GM13976 (cell line): ENCODE results near the gene TCP10L.

Source experiments
- DNase-seq: peaks from one replicate; pipeline ENCODE4 v3.0.0; 2012; ENCODE audit warnings: low spot score
- CTCF ChIP-seq: IDR thresholded peaks from 2 replicates; pipeline ENCODE4 v1.5.1; 2012; ENCODE audit warnings: borderline replicate concordance, mild to moderate bottlenecking; ENCODE audit not compliant: insufficient read depth; ENCODE audit errors: extremely low read depth, missing control alignments, control extremely low read depth
- in situ Hi-C: fragments of 300-500 bp; cut with MboI; formaldehyde crosslinking; loops from one replicate; pipeline ENCODE4 v1.12.0; 2022; ENCODE audit warnings: low sequenced_read_pairs, mixed read lengths, inconsistent platforms; ENCODE audit not compliant: unreplicated experiment

The TCP10L gene

GRCh38 chr21:32599526-32599925 lies 14.2 kb upstream of the TCP10L start:
- in situ Hi-C loops, result no loop called here
- no peak for DNase-seq
- TF ChIP-seq CTCF, result no peak

DNA sequence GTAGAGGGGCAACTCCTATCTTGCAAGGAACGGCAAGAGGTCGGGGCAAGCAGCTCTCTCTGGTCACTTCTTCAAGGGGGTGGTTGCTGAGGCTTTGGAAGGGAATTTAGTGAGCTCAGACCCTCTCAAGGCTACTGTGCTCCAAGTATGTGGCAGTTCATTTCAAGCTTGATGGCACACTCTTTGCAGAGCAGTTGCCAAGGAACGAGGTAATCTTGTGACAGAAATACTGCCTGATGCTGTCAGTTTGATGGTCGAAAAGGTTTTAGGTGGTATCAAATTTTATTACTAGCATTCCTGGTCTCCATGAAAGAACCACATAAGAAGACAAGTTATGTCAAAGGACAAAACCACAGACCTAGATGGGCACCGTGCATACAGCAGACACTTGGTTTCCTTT lies 13.8 kb upstream of the TCP10L start:
- TF ChIP-seq CTCF, result no peak
- in situ Hi-C loops, result no loop called here

GRCh38 chr21:32597205-32597604 lies 11.9 kb upstream of the TCP10L start:
- no peak for TF ChIP-seq CTCF
- in situ Hi-C loops, result no loop called here
- DNase-seq, result no peak

More for the DNA sequence above, 13.8 kb upstream of the TCP10L start:
- no peak for DNase-seq

- no peak for TF ChIP-seq CTCF
- DNase-seq, result no peak
- in situ Hi-C loops, result no loop called here
Measured at GRCh38 chr21:32595431-32595830, 10.1 kb upstream of the TCP10L start.

GRCh38 chr21:32593690-32594089 lies 8.4 kb upstream of the TCP10L start:
- no peak for DNase-seq
- in situ Hi-C loops, result no loop called here

DNA sequence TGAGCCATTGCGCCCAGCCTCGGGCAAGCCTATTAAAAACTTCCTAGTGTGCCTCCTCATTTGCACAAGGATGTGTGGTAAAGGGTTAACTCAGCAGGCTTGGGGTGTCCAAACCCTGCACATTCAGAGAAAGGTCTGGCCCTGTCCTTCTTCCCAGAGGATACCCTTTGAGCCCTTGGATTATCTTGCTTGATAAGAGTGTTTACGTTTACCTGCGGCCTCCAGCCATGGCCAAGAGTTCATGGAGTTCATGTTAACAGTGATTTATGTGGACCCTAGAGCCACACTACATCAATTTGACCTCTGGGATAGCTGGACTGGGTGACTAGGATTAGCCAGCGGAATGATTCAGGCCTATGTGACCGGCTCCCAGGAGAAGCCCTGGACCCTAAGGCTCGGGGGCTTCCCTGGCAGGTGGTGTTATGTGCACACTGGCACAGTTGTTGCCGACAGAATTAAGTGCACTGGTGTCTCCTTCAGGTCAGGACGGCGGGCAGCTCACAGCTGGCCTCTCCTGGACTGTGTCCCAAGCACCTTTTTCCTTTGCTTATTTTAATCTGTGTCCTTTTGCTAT lies 7.7 kb upstream of the TCP10L start:
- DNase-seq, result no peak
- TF ChIP-seq CTCF, result no peak
- in situ Hi-C loops, result no loop called here

More at GRCh38 chr21:32593690-32594089, 8.4 kb upstream of the TCP10L start:
- no peak for TF ChIP-seq CTCF
